Skeletal muscle satellite cell (primary cell): ENCODE results near the gene CAMK1D.

Experiments
- H3K27me3 ChIP-seq: 2 replicates; pipeline ENCODE4 v1.7.0; 2013; ENCODE audit warnings: low read length; ENCODE audit not compliant: control insufficient read depth, insufficient read depth
- H3K36me3 ChIP-seq: 2 replicates; pipeline ENCODE4 v1.7.0; 2013; ENCODE audit warnings: mild to moderate bottlenecking, control low read depth, low read length; ENCODE audit not compliant: insufficient read depth
- H3K4me1 ChIP-seq: 2 replicates; pipeline ENCODE4 v1.7.0; 2013; ENCODE audit warnings: low read length; ENCODE audit not compliant: control insufficient read depth, insufficient read depth
- H3K4me2 ChIP-seq: 2 replicates; pipeline ENCODE4 v1.7.0; 2013; ENCODE audit warnings: mild to moderate bottlenecking, low read length
- H3K4me3 ChIP-seq: 2 replicates; pipeline ENCODE4 v1.7.0; 2013; ENCODE audit warnings: low read length
- H3K9ac ChIP-seq: 2 replicates; pipeline ENCODE4 v1.7.0; 2013; ENCODE audit warnings: mild to moderate bottlenecking, low read depth, low read length, moderate library complexity
- H3K9me3 ChIP-seq: replicated peaks from 2 replicates; pipeline ENCODE4 v1.7.0; 2013; ENCODE audit warnings: mild to moderate bottlenecking, control low read depth, low read length

Gene CAMK1D

DNA sequence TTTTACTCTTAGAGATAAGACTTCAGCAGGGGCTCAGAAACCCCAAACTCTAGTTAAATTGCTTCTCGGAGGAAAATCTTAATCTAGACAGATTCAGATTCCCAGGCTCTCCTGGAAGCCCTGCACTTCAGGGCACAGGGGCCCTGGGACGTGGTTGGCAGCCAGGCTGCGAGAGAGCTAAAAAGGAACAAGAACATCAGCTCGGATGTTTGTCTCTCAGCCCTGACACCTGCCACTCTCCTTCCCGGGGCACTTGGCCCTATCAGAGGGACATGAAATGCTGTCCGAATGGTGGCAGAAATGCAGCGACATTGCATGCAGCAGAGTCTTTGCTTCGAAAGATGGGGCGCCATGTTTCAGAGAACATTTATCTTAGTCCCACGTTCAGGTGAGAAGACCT lies 485.4 kb downstream of the CAMK1D start:
- no peak overlapping the region for H3K4me2 ChIP-seq
- H3K36me3 ChIP-seq: no peaks in the 10 kb centered on the region
- H3K9ac ChIP-seq: no peak overlapping the region
- no peaks in the 10 kb centered on the region for H3K27me3 ChIP-seq
- H3K9me3 ChIP-seq: no peaks in the 10 kb centered on the region
- no peak overlapping the region for H3K4me3 ChIP-seq
- peaks cover 8% of the 10 kb centered on the region for H3K4me1 ChIP-seq

DNA sequence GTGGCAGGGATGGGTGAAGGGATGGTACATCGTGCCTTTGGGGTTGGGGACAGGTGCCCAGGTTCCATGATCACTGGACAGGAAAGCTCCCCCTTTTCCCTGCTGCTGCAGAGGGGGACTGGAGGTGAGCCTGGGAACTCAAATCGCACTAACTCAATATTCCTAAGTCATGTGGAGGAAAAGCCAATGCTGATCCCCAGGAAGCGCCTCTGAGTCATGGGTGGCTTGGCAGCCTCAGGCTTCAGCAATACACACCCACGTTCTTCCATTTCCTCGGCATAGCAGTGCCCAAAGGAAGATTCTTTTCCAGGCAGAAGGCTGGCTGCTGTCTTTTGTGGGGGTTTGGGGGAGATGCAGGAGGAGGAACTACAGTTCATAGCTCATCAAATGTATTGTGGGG lies 486.4 kb downstream of the CAMK1D start:
- H3K36me3 ChIP-seq: no peaks in the 10 kb centered on the region
- H3K4me1 ChIP-seq: peaks cover 8% of the 10 kb centered on the region
- H3K9ac ChIP-seq: no peak overlapping the region
- H3K9me3 ChIP-seq: no peaks in the 10 kb centered on the region
- no peak overlapping the region for H3K4me2 ChIP-seq
- no peaks in the 10 kb centered on the region for H3K27me3 ChIP-seq
- H3K4me3 ChIP-seq: no peak overlapping the region

DNA sequence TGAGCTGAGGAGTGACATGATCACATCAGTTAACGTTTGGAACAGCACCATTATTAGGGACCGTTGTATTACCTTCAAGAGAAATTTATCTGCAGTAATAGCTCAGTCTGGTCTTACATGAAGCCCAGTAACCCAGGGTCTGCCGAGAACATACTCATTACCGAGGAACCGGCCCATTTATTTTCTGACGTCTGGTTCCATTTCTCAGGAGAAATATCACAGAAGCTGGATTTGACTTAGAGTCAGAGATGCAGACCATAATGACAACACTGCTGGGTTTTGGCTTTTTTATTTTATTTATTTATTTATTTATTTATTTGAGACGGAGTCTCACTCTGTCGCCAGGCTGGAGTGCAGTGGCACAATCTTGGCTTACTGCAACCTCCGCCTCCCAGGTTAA lies 489.0 kb downstream of the CAMK1D start:
- H3K9me3 ChIP-seq: no peaks in the 10 kb centered on the region

DNA sequence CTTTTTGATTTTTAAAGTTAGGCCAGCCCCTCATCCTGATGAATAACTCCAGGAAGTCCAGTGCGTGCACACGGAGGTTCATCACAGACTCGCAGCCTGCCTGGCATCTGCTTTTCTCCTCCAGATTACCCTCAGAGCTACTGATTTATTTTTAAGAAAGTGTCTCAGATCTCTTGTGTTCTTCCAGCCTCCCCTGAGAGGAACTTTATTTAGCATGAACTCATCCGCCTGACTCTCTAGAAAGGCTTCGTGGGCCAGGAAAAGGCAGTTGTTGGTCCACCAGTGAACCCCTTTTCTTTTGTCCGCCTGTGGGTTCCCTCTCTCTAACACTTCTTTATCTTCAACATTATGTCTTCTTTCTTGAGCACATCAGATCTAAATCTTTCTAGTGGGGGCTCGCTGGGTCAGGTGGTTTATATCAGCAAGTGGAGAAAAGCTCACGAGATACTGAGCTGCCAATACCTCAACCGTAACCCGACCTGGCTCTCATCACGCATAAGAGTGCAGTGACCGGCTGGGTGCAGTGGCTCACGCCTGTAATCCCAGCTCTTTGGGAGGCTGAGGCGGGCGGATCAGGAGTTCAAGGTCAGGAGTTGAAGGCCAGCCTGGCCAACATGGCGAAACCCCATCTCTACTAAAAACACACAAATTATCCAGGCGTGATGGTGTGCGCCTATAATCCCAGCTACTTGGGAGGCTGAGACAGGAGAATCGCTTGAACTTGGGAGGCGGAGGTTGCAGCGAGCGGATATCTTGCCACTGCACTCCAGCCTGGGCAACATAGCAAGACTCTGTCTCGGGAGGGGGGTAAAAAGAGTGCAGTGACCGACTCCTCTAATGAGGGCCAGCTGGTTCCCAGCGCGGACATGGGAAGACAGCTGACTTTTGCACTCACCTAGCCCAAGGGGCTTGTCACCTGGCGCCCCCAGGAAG lies 489.9 kb downstream of the CAMK1D start:
- Histone ChIP-seq H3K36me3 (no peaks in the 10 kb centered on the region), H3K9ac (no peak overlapping the region), H3K4me1 (peaks cover 8% of the 10 kb centered on the region), H3K9me3 (no peaks in the 10 kb centered on the region), H3K4me2 (no peak overlapping the region), H3K4me3 (no peak overlapping the region), H3K27me3 (no peaks in the 10 kb centered on the region)

More for the DNA sequence above, 489.0 kb downstream of the CAMK1D start:
- Histone ChIP-seq H3K27me3 (no peaks in the 10 kb centered on the region), H3K4me3 (no peak overlapping the region), H3K4me2 (no peak overlapping the region), H3K4me1 (peaks cover 8% of the 10 kb centered on the region), H3K36me3 (no peaks in the 10 kb centered on the region), H3K9ac (no peak overlapping the region)

DNA sequence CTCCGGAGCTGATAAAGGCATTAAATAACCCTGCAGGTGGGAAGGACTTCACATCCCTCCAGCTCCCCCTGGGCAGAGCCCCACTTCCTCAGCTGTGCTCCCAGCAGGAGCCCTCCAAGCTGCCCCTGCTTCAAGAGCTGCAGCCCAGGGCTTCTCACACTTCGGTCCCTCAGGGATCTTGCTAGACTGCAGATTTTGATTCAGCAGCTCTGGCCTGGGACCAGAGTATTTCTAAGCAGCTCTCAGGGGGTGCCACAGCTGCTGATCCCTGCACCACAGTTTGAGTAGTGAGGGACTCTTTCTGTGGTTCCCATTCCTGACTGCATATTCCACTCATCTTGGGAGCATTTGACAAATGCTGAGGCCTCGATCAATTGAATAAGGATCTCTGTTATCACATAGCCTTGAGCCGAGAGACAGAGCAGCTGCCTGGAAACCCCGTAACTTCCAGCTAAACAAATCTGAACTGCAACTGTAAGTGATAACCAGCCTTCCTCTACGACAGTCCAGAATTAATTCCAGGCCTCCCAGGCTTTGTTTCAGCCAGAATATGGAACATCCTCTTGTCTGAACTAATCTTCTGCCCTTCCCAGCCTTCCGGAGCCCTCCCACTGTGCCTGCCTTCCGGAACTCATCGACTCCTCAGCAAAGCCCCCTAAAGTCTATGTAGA lies 490.7 kb downstream of the CAMK1D start:
- Histone ChIP-seq H3K27me3 (no peaks in the 10 kb centered on the region), H3K36me3 (no peaks in the 10 kb centered on the region), H3K9ac (no peak overlapping the region), H3K4me2 (no peak overlapping the region), H3K4me3 (no peak overlapping the region), H3K9me3 (no peaks in the 10 kb centered on the region), H3K4me1 (peaks cover 16% of the 10 kb centered on the region)

DNA sequence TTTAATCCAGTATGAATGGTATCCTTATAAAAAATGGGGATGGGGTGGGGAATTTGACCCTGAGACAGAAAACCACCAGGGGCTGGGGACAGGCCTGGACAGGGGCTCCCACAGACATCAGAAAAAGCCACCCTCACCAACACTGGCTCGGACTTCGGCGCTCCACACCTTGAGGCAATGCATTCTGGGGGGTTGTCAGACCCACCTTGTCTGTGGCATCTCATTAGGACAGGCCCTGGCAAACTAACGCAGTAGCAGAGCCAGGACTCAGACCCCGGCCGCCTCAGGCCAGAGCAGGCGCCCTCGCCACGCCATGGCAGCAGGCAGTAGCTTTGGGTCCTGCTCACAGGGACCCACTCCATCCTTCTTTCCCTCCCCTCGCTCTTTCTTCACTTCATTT lies 492.1 kb downstream of the CAMK1D start:
- Histone ChIP-seq H3K9ac (no peak overlapping the region), H3K4me1 (peaks cover 9% of the 10 kb centered on the region), H3K36me3 (no peaks in the 10 kb centered on the region), H3K9me3 (no peaks in the 10 kb centered on the region), H3K4me2 (no peak overlapping the region), H3K27me3 (no peaks in the 10 kb centered on the region), H3K4me3 (no peak overlapping the region)

DNA sequence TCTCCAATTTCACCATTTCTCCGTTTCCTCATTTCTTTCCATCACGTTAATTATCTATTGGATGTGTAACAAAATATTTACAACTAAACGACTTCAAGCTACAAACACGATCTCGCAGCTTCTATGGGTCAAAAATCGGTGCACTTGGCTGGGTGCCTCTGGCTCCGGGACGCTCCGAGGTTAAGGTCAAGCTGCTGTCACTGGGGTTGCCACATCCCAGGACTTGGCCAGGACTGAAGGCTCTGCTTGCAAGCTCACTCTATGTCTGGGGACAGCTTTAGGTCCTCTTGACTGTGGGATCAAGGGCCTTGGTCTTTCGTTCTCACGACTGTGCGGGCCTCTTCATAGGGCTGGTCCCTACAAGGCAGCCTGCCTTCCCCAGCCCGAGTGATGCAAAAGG lies 492.5 kb downstream of the CAMK1D start:
- H3K9me3 ChIP-seq: no peaks in the 10 kb centered on the region
- no peak overlapping the region for H3K4me2 ChIP-seq
- H3K27me3 ChIP-seq: no peaks in the 10 kb centered on the region
- H3K36me3 ChIP-seq: no peaks in the 10 kb centered on the region
- H3K4me1 ChIP-seq: peaks cover 9% of the 10 kb centered on the region
- no peak overlapping the region for H3K4me3 ChIP-seq
- no peak overlapping the region for H3K9ac ChIP-seq

DNA sequence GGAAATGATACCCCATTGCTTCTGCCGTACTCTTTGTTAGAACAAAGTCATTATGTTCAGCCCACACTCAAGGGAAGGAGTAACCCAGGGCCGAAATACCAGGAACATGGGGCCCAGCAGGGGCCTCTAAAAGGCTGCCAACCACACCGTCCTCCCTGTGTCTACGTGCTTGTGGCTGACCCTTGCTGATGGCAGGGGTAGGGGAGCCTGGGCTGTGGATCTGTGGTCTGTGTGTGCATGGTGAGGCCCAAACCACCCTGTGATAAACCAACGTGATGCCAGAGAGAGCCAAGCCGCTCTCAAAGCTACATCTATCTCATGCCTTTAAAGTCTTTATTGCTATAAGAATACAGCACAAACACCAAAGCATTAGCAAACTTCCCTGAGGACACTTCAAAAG lies 493.0 kb downstream of the CAMK1D start:
- Histone ChIP-seq H3K9me3 (no peaks in the 10 kb centered on the region), H3K9ac (no peak overlapping the region), H3K36me3 (no peaks in the 10 kb centered on the region), H3K4me3 (no peak overlapping the region), H3K4me1 (peaks cover 9% of the 10 kb centered on the region), H3K4me2 (no peak overlapping the region), H3K27me3 (no peaks in the 10 kb centered on the region)

DNA sequence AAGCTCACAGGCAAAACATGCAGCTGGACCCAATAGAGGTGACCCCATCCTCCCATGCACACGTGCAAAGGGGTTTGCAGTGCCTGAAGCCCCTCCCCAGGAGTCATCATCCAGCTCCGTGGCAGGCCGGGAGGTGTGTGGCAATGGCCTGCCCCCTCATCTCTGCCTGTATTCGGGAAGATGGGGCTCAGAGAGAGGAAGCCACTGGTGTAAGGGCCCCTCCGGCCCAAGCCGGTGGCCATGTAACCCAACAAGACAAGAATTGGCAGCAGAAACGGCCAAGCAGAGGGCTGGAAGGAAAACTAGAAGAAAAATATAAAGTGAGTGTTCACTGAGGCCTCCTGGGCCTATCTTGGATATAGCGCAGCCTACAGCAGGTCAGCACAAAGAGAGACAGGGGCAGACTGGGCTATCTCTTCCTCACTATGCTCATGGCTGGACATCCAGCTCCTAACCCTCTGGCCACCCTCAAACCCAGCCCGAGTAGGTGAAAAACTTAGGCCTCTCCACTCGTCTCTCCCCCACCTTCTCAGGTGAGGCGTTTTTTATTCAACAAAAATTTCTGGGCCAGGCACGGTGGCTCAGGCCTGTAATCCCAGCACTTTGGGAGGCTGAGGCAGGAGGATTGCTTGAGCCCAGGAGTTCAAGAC lies 494.1 kb downstream of the CAMK1D start:
- Histone ChIP-seq H3K27me3 (no peaks in the 10 kb centered on the region), H3K36me3 (no peaks in the 10 kb centered on the region), H3K4me2 (no peak overlapping the region), H3K9ac (no peak overlapping the region), H3K9me3 (no peaks in the 10 kb centered on the region), H3K4me3 (no peak overlapping the region), H3K4me1 (peaks cover 9% of the 10 kb centered on the region)

DNA sequence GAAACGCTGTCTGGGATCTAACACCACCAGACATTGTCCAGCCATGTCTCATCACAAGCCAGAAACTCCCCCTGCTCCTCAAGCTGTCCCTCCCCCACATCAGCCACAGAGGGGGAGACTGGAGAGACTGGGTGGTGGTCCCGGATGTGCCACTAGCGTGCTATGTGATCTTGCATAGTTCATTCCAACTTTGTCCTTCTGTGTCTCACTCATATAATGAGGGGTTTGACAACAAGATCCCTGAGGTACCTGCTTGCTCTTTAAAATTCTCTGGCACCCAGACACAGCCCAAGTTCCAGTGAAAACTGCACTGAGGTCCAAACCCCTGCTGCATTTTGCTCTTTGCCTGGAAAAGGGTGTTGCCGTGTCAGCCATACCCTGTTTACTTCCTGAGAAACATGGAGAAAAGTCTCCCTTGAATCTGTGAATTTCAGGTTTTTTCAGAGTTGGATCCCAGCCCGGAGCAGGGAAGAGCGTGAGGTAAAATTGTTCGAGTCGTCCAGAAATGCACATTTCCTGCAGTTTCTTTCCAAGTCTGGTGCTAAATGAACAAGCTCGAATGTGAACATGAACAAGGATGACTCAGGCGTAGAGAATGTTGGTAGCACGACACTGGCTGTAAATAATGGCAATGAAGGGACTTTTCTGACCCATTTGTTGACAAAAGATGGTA lies 495.6 kb downstream of the CAMK1D start:
- peaks cover 9% of the 10 kb centered on the region for H3K4me1 ChIP-seq
- no peaks in the 10 kb centered on the region for H3K9me3 ChIP-seq

DNA sequence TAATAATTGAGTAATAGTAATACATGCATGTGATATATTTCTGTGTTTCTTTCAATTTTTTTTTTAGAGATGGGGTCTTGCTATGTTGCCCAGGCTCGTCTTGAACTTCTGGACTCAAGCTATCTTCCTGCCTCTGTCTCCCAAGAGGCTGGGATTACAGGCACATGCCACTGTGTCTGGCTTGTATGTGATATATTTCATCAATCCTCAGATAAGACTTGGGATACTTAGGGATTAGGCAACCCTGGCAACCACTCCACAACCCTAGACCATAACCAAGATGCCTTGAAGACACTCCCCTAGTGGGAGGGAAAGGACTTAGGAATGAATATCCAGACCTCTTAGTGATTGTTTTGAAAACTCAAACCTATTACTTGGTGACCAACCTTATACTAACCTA lies 497.4 kb downstream of the CAMK1D start:
- H3K4me1 ChIP-seq: peaks cover 9% of the 10 kb centered on the region
- no peaks in the 10 kb centered on the region for H3K9me3 ChIP-seq
- no peak overlapping the region for H3K4me2 ChIP-seq
- H3K4me3 ChIP-seq: no peak overlapping the region
- H3K27me3 ChIP-seq: peaks cover 12% of the 10 kb centered on the region
- no peak overlapping the region for H3K9ac ChIP-seq
- no peaks in the 10 kb centered on the region for H3K36me3 ChIP-seq

More for the DNA sequence above, 495.6 kb downstream of the CAMK1D start:
- H3K4me2 ChIP-seq: peak overlapping the region; percentile 63
- H3K27me3 ChIP-seq: peaks cover 10% of the 10 kb centered on the region
- H3K36me3 ChIP-seq: no peaks in the 10 kb centered on the region
- H3K4me3 ChIP-seq: peak overlapping the region; percentile 48
- H3K9ac ChIP-seq: peak overlapping the region; percentile 41
